Measurements from ENCODE around the gene MARK2.

The MARK2 gene

GRCh38 chr11:63866211-63866610 lies 27.3 kb downstream of the MARK2 start:
- H3K4me3 ChIP-seq (ENCODE audit: low read depth, low read length): no peak overlapping the region
- no peak for TF ChIP-seq CTCF (IDR thresholded peaks at IDR 0.05; ENCODE audit: borderline replicate concordance, insufficient read depth, low read depth, low read length)

GRCh38 chr11:63867511-63867910 lies 28.6 kb downstream of the MARK2 start:
- no peak for TF ChIP-seq CTCF (IDR thresholded peaks at IDR 0.05; ENCODE audit: borderline replicate concordance, insufficient read depth, low read depth, low read length)
- H3K4me3 ChIP-seq (ENCODE audit: low read depth, low read length): no peak overlapping the region

- TF ChIP-seq CTCF (IDR thresholded peaks at IDR 0.05; ENCODE audit: borderline replicate concordance, insufficient read depth, low read depth, low read length): no peak
- no peak overlapping the region for H3K4me3 ChIP-seq (ENCODE audit: low read depth, low read length)
Observed at GRCh38 chr11:63868399-63869064, 29.6 kb downstream of the MARK2 start.

GRCh38 chr11:63869171-63869591 lies 30.3 kb downstream of the MARK2 start:
- no peak for TF ChIP-seq CTCF (IDR thresholded peaks at IDR 0.05; ENCODE audit: borderline replicate concordance, insufficient read depth, low read depth, low read length)
- H3K4me3 ChIP-seq (ENCODE audit: low read depth, low read length): no peak overlapping the region

GRCh38 chr11:63869683-63870082 lies 30.8 kb downstream of the MARK2 start:
- TF ChIP-seq CTCF (IDR thresholded peaks at IDR 0.05; ENCODE audit: borderline replicate concordance, insufficient read depth, low read depth, low read length): no peak
- H3K4me3 ChIP-seq (ENCODE audit: low read depth, low read length): no peak overlapping the region

GRCh38 chr11:63870351-63871140 lies 31.6 kb downstream of the MARK2 start:
- no peak overlapping the region for H3K4me3 ChIP-seq (ENCODE audit: low read depth, low read length)
- no peak for TF ChIP-seq CTCF (IDR thresholded peaks at IDR 0.05; ENCODE audit: borderline replicate concordance, insufficient read depth, low read depth, low read length)

Measured in GM12875 (cell line).